Spleen (tissue), 7 donors: ENCODE measurements around the gene TBX1.

Source experiments
- POLR2A ChIP-seq, 3 donors: fragments of 450-650 bp; IDR thresholded peaks; one replicate each; pipeline ENCODE4 v1.5.1; 2017; ENCODE audit warnings: antibody characterized with exemption in 3 of 3, mild to moderate bottlenecking in 1 of 3
- POLR2AphosphoS5 ChIP-seq, 3 donors: sonication (generic); formaldehyde crosslinking; IDR thresholded peaks; one replicate each; pipeline ENCODE4 v1.5.1; 2017; ENCODE audit warnings: antibody characterized with exemption in 3 of 3
- TF ChIP-seq, protein P1 (sequence below), 11 experiments: fragments of 200-600 bp in 7 of 11; fragments of 450-650 bp in 4 of 11; sonication (generic) in 4 of 11; IDR thresholded peaks in 8 of 11; conservative IDR thresholded peaks in 3 of 11; 1 replicate in 7 of 11; 2 replicates in 4 of 11; pipeline versions ENCODE4 v1.4.0 to v1.8.0; 2016 to 2021; ENCODE audit warnings: antibody characterized with exemption in 11 of 11, inconsistent platforms in 4 of 11, mild to moderate bottlenecking in 1 of 11
- donor health status: DM: no; HTN: no; CAD: no; lungs with moderate emphysema.
- donor health status: DM: no; HTN: no; CAD: no.
- donor health status: DM: no; HTN: no; CAD: no.

DNA sequence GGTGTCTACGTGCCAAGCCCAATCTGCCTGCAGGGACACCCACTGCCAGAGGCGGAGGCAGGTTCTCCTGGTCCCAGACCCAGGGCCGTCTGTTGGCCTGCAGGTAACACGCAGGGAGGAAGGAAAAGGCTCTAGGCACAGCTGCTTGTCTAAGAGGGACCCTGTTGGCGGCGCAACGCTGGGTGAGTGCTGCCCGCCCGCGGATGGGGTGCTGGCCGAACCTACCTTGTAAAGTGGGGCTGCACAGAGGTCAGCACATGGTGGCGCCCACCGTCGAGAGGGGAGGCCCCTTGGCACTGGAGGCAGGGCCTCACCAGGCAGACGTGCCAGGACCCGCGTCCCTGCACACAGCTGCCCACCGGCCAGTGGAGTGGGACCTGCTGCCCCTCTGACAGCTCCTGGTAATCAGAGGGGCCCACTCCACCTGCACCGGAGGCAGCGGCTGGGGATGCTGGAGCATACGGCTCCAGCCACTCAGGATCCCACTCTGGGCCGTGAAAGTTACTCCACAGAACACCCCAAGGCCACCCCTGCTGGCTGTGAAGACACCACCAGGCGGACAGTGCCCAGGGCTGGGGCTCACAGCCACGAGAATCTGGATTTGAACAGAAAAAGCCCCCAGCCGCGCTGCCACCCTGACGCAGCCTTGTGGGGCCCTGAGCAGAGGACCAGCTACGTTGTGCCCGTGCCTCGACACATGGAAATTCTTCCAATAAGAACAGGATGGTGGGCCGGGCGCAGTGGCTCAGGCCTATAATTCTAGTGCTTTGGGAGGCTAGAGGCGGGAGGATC lies 24.0 kb downstream of the TBX1 start:
- TF ChIP-seq, protein P1, sequence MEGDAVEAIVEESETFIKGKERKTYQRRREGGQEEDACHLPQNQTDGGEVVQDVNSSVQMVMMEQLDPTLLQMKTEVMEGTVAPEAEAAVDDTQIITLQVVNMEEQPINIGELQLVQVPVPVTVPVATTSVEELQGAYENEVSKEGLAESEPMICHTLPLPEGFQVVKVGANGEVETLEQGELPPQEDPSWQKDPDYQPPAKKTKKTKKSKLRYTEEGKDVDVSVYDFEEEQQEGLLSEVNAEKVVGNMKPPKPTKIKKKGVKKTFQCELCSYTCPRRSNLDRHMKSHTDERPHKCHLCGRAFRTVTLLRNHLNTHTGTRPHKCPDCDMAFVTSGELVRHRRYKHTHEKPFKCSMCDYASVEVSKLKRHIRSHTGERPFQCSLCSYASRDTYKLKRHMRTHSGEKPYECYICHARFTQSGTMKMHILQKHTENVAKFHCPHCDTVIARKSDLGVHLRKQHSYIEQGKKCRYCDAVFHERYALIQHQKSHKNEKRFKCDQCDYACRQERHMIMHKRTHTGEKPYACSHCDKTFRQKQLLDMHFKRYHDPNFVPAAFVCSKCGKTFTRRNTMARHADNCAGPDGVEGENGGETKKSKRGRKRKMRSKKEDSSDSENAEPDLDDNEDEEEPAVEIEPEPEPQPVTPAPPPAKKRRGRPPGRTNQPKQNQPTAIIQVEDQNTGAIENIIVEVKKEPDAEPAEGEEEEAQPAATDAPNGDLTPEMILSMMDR (IDR thresholded peaks at IDR 0.05 in 8 of 11, conservative IDR thresholded peaks at IDR 0.05 in 3 of 11) = no peak
- peak in 1 of 3 donors; percentile 20 for TF ChIP-seq POLR2AphosphoS5 (IDR thresholded peaks at IDR 0.05)
- no peak for TF ChIP-seq POLR2A (IDR thresholded peaks at IDR 0.05)
